Naive thymus-derived CD8-positive, alpha-beta T cell (primary cell): Measurements from ENCODE around the gene LRBA. TPM values are rescaled to one million over a fixed set of nuclear protein-coding genes. Genes with fewer than 3 reads are reported as not detected.
"Not testable (repeated sequence)": the region's sequence is repeated elsewhere in the genome, so short reads cannot be mapped to it uniquely, and the experiment has no call there.

ENCODE experiments used
- ATAC-seq, 2 donors: fragments of 150-1000 bp; cut with Tn5 transposase in 1 of 2; sonication (Bioruptor Pico), chemical (Tn5 transposase) in 1 of 2; 1 replicate in 1 of 2; 2 replicates in 1 of 2; pipeline ENCODE4 v1.10.0; 2021; ENCODE audit warnings: mild to moderate bottlenecking in 2 of 2, moderate library complexity in 2 of 2
- POLR2A ChIA-PET: fragments of 350-600 bp; sonication (Branson Sonifier 250); formaldehyde crosslinking; loops from one replicate; lab custom pipeline; 2021; ENCODE audit warnings: antibody characterized with exemption; lab: Charles Lee
- DNase-seq, 10 donors: peaks; one replicate each; pipeline versions ENCODE4 v3.0.0 to v3.0.0-alpha.2; 2020 to 2022
- H3K27ac Mint-ChIP-seq, 10 donors: one replicate each; pipeline ENCODE4 v1.8.0; 2020 to 2022; ENCODE audit warnings: mild to moderate bottlenecking in 10 of 10, mixed read lengths in 10 of 10, moderate library complexity in 4 of 10, inconsistent platforms in 1 of 10
- H3K27me3 Mint-ChIP-seq, 5 donors: one replicate each; pipeline ENCODE4 v1.8.0; 2021 to 2022; ENCODE audit warnings: mixed read lengths in 5 of 5
- H3K36me3 Mint-ChIP-seq, 3 donors: one replicate each; pipeline ENCODE4 v1.8.0; 2020 to 2022; ENCODE audit warnings: mixed read lengths in 3 of 3, mild to moderate bottlenecking in 2 of 3, inconsistent platforms in 1 of 3
- H3K4me1 Mint-ChIP-seq, 4 donors: one replicate each; pipeline ENCODE4 v1.8.0; 2021 to 2022; ENCODE audit warnings: mixed read lengths in 4 of 4
- H3K4me3 Mint-ChIP-seq, 10 donors: one replicate each; pipeline ENCODE4 v1.8.0; 2020 to 2022; ENCODE audit warnings: mild to moderate bottlenecking in 10 of 10, mixed read lengths in 10 of 10, moderate library complexity in 6 of 10, inconsistent platforms in 1 of 10
- H3K9me3 Mint-ChIP-seq, 9 donors: one replicate each; pipeline ENCODE4 v1.8.0; 2020 to 2022; ENCODE audit warnings: mixed read lengths in 9 of 9, mild to moderate bottlenecking in 3 of 9, inconsistent platforms in 1 of 9, moderate library complexity in 1 of 9
- polyA plus RNA-seq, 3 donors: library from polyadenylated mRNA; unstranded; fragments of 300-500 nt; fragmentation: Illumina TruSeq; gene quantifications; one replicate each; pipeline ENCODE4 v1.2.3, GENCODE V29; 2021
- total RNA-seq, 8 experiments: library from RNA in 2 of 8; stranded (reverse) in 2 of 8; gene quantifications; one replicate each; pipeline ENCODE4 v1.2.3 and lab custom pipeline; 2021 to 2026

The LRBA gene
- total and polyA plus RNA-seq, 5 experiments from 2014 or later, result 16.4 to 57.7 (median 18.4) TPM

DNA sequence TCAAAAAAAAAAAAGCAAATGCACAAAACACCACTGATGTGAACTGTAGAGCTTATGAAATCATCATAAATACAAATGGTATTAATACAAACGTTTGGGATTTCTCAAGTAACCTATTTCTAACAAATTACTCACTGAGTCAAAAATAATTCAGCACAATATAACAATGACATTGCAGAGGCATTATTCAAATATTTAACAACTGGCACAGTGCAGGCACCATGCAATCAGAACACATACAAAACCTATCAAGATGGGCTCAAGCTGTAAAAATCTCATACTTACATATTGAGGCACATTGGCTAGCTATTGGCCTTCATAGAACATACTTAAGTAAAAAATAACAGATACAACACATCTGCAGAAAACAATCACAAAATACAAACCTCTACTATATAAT lies 81.1 kb downstream of the LRBA start:
- POLR2A ChIA-PET, result no interaction called here
- DNase-seq (no peak), ATAC-seq (no peak)
- peaks cover 0 to 8% (median 3%) of the 10 kb centered on the region in 3 donors for H3K36me3 Mint-ChIP-seq
- peaks cover 6 to 26% (median 21%) of the 10 kb centered on the region in 4 donors for H3K4me1 Mint-ChIP-seq
- no peak overlapping the region for H3K4me3 Mint-ChIP-seq
- no peaks in the 10 kb centered on the region for H3K9me3 Mint-ChIP-seq
- no peak overlapping the region for H3K27ac Mint-ChIP-seq
- H3K27me3 Mint-ChIP-seq, result no peaks in the 10 kb centered on the region

DNA sequence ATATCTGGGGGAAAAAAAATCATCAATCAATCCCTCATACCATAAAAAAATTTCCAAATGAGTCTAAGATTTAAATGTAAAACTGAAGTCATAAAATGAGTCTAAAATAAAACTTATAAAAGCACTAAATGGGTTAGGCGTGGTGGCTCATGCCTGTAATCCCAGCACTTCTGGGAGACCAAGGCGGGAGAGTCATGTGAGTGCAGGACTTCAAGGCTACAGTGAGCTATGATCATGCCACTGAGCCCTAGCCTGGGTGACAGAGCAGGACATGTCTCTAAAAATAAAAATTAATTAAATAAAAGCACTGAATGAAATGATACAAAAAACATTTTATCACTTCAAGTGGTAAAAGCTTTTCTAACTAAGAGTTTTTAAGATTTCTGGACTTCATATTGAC lies 83.3 kb downstream of the LRBA start:
- ATAC-seq, result no peak
- Mint-ChIP-seq H3K4me1 (peaks cover 3 to 16% (median 8%) of the 10 kb centered on the region in 4 donors), H3K9me3 (no peaks in the 10 kb centered on the region), H3K27ac (peak overlapping the region in 1 of 10 donors; percentile 32), H3K36me3 (peaks cover 0 to 19% (median 19%) of the 10 kb centered on the region in 3 donors), H3K27me3 (no peaks in the 10 kb centered on the region), H3K4me3 (no peak overlapping the region)
- POLR2A ChIA-PET, result no interaction called here
- no peak for DNase-seq

DNA sequence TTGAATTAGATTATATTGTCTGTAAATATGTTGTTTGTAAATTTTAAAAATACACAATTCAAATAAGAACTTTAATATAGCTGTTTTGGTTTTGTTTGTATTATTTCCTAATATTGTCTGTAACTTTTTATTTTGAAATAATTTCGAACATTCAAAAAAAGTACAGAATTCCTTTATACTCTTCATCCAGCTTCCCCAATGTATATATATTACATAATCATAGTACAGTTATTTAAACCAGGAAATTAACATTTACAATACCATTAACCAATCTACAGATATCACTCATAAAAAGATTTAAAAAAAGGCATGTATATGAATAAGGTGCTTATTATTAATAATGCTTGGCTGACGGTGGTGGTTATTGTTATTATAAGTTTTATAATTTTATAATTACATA lies 84.1 kb downstream of the LRBA start:
- Mint-ChIP-seq H3K4me1 (peaks cover 0 to 11% (median 2%) of the 10 kb centered on the region in 4 donors), H3K36me3 (peaks cover 0 to 27% (median 25%) of the 10 kb centered on the region in 3 donors), H3K27me3 (no peaks in the 10 kb centered on the region), H3K4me3 (no peak overlapping the region), H3K27ac (no peak overlapping the region), H3K9me3 (no peaks in the 10 kb centered on the region)
- DNase-seq, result no peak
- no peak for ATAC-seq
- POLR2A ChIA-PET, result no interaction called here

DNA sequence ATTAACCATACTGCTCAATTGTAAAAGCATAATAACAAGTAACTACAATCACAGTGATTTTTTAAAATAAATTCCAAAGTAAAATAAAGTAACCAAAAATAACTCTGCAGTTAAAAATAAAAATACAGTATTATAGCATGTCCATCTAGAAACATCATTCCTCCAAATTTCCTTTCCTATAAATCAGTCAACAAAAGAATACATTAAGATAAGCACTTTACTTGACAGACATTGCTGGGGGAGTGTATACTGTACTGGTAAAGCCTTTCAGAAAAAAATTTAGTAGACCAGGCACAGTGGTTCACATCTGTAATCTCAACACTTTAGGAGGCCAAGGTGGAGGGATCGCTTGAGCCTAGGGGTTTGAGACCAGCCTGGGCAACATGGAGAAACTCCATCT lies 91.1 kb downstream of the LRBA start:
- Mint-ChIP-seq H3K27ac (peak overlapping the region in 1 of 10 donors; percentile 8), H3K4me1 (peaks cover 0 to 7% (median 2%) of the 10 kb centered on the region in 4 donors), H3K4me3 (no peak overlapping the region), H3K36me3 (peaks cover 0 to 73% (median 41%) of the 10 kb centered on the region in 3 donors), H3K9me3 (no peaks in the 10 kb centered on the region), H3K27me3 (no peaks in the 10 kb centered on the region)
- DNase-seq (no peak), ATAC-seq (no peak)
- POLR2A ChIA-PET, result no interaction called here

DNA sequence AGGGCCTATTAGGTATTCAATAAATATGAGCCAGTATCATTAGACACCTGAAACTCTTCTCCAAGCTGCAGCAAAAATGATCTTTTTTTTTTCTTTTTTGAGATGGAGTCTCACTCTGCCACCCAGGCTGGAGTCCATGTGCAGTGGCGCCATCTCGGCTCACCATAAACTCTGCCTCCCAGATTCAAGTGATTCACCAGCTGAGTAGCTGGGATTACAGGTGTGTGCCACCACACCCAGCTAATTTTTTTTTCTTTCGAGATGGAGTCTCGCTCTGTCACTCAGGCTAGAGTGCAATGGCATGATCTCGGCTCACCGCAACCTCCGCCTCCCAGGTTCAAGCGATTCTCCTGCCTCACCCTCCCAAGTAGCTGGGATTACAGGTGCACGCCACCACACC lies 93.6 kb downstream of the LRBA start:
- H3K27ac Mint-ChIP-seq, DNase-seq, H3K4me1 Mint-ChIP-seq, ATAC-seq, POLR2A ChIA-PET, H3K4me3 Mint-ChIP-seq, H3K27me3 Mint-ChIP-seq, H3K9me3 Mint-ChIP-seq: not testable (repeated sequence)
- H3K36me3 Mint-ChIP-seq, result peaks cover 0 to 77% (median 45%) of the 10 kb centered on the region in 3 donors

DNA sequence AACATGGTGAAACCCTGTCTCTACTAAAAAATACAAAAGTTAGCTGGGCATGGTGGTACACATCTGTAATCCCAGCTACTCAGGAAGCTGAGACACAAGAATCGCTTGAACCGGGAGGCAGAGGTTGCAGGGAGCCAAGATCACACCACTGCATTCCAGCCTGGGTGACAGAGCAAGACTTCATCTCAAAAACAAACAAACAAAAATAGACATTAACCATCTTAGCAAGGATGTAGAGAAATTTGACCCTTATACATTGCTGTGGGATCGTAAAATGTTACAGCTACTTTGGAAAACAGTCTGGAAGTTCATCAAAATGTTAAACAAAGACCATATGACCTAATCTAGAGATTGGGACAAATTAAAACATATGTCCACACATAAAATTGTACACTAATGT lies 96.5 kb downstream of the LRBA start:
- H3K9me3 Mint-ChIP-seq, DNase-seq, H3K27me3 Mint-ChIP-seq, H3K4me1 Mint-ChIP-seq, H3K4me3 Mint-ChIP-seq, POLR2A ChIA-PET, ATAC-seq, H3K27ac Mint-ChIP-seq: not testable (repeated sequence)
- peaks cover 5 to 86% (median 58%) of the 10 kb centered on the region in 3 donors for H3K36me3 Mint-ChIP-seq

DNA sequence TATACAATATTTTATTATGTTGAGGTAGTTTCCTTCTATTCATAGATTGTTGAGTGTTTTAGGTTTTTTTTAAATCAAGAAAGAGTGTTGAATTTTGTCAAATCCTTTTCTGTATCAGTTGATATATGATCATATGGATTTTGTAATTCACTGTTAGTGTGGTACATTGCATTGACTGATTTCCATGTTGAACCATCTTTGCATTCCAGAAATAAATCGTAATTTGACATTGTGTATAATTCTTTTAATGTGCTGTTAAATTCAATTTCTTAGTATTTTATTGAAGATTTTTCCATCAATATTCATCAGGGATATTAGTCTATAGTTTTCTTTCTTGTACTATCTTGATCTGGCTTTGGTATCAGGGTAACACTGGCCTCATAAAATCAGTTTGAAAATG lies 103.8 kb downstream of the LRBA start:
- DNase-seq, result no peak
- Mint-ChIP-seq H3K27me3 (no peaks in the 10 kb centered on the region), H3K4me3 (no peak overlapping the region), H3K4me1 (peaks cover 0 to 12% (median 5%) of the 10 kb centered on the region in 4 donors), H3K27ac (no peak overlapping the region), H3K36me3 (peaks cover 30 to 92% (median 76%) of the 10 kb centered on the region in 3 donors), H3K9me3 (peaks cover 0 to 22% (median 13%) of the 10 kb centered on the region in 9 donors)
- ATAC-seq, result no peak
- POLR2A ChIA-PET, result no interaction called here

DNA sequence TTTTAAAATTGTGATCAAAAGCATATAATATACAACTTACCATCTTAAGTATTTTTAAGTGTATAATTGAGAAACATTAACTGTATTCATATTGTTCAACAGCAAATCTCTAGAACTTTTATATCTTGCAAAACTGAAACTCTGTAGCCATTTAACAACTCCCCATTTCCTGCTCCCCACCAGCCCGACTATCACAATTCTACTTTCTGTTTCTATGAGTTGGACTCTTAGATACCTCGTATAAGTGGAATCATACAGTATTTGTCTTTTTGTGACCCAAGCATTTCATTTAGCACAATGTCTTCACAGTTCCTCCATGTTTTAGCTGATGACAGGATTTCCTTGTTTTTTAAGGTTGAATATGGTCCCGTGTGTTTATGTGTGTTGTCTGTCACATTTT lies 106.0 kb downstream of the LRBA start:
- H3K27me3 Mint-ChIP-seq, result no peaks in the 10 kb centered on the region
- POLR2A ChIA-PET, result no interaction called here
- peaks cover 0 to 12% (median 6%) of the 10 kb centered on the region in 4 donors for H3K4me1 Mint-ChIP-seq
- DNase-seq (no peak), ATAC-seq (no peak)
- peaks cover 0 to 22% (median 13%) of the 10 kb centered on the region in 9 donors for H3K9me3 Mint-ChIP-seq
- peak overlapping the region in 2 of 10 donors; percentile 4 to 18 for H3K4me3 Mint-ChIP-seq
- H3K36me3 Mint-ChIP-seq, result peaks cover 44 to 89% (median 66%) of the 10 kb centered on the region in 3 donors
- H3K27ac Mint-ChIP-seq, result peak overlapping the region in 1 of 10 donors; percentile 8

DNA sequence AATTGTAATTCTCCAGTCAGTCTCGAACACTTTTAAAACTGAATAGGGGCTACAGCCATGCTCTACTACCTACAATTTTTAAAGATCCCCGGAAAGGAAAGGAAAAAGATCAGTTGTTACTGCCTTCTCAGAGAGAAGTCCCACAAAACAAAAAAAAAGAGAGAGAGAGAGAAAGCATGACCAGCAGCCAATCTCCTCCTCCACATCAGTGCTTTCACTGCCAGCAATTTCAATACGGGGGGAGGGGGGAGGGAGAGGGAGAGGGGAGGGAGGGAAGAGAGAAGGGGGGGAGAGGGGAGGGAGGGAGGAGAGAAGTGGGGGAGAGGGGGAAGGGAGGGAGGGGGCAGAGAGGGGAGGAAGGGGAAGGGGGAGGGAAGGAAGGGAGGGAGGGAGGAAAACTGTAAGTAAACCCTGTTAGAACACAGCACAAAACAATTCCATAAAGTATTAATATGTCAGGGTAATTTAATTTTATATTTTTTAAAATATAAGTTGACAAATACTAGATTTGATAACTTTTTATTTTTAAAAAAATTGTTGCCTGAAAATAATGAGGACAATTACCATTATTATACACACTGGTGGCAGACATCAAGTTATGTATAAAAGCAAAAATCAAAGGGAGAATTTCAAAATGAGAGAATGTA lies 108.0 kb downstream of the LRBA start:
- Mint-ChIP-seq H3K36me3 (peaks cover 28 to 89% (median 64%) of the 10 kb centered on the region in 3 donors), H3K9me3 (peaks cover 0 to 12% (median 9%) of the 10 kb centered on the region in 9 donors), H3K4me1 (peaks cover 0 to 12% (median 6%) of the 10 kb centered on the region in 4 donors), H3K4me3 (no peak overlapping the region), H3K27ac (peak overlapping the region in 7 of 10 donors; percentile 21 to 69 (median 52)), H3K27me3 (no peaks in the 10 kb centered on the region)
- POLR2A ChIA-PET, result no interaction called here
- DNase-seq (no peak), ATAC-seq (no peak)

DNA sequence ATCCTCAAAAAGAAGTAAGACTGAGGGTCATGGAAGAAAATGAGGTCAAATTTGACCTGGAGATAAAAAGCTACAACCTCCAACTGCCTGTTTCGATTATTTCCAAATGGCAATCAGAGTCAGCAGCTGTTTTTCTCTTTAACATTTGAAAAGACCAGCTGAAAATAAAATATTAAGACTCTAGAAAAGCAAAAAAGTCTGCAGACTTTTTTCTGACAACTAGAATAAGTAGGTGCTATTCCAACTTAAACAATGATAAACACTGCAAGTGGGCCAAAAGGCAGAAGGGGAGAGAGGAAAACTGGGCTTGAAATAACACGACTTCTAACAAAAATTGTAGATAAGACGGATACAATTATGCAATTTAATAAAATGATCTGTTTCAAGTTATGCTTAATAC lies 110.4 kb downstream of the LRBA start:
- H3K27me3 Mint-ChIP-seq, result no peaks in the 10 kb centered on the region
- peaks cover 0 to 3% (median 0%) of the 10 kb centered on the region in 9 donors for H3K9me3 Mint-ChIP-seq
- ATAC-seq, result no peak
- peaks cover 21 to 88% (median 58%) of the 10 kb centered on the region in 3 donors for H3K36me3 Mint-ChIP-seq
- peaks cover 0 to 11% (median 7%) of the 10 kb centered on the region in 4 donors for H3K4me1 Mint-ChIP-seq
- no peak overlapping the region for H3K4me3 Mint-ChIP-seq
- no peak for DNase-seq
- POLR2A ChIA-PET, result no interaction called here
- H3K27ac Mint-ChIP-seq, result no peak overlapping the region

DNA sequence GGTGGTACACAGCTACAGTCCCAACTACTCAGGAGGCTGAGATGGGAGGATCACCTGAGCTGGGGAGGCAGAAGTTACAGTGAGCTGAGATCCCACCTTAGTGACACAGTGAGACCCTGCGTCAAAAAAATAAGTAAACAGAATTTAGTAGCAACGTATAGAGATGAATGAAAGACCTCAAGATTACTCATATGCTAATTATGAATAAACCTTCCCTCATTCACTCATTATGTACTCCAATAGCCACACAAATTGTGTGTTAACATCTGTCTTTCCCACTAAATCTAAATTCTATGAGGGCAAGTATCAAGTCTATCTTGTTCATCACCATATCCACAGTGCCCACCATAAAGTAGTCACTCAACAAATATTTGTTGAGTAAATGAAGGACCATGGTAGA lies 111.5 kb downstream of the LRBA start:
- no peaks in the 10 kb centered on the region for H3K27me3 Mint-ChIP-seq
- H3K4me1 Mint-ChIP-seq, result peaks cover 0 to 6% (median 5%) of the 10 kb centered on the region in 4 donors
- ATAC-seq (no peak), DNase-seq (no peak)
- H3K4me3 Mint-ChIP-seq, result no peak overlapping the region
- H3K27ac Mint-ChIP-seq, result no peak overlapping the region
- H3K36me3 Mint-ChIP-seq, result peaks cover 23 to 89% (median 62%) of the 10 kb centered on the region in 3 donors
- H3K9me3 Mint-ChIP-seq, result peaks cover 0 to 3% (median 0%) of the 10 kb centered on the region in 9 donors
- POLR2A ChIA-PET, result no interaction called here

DNA sequence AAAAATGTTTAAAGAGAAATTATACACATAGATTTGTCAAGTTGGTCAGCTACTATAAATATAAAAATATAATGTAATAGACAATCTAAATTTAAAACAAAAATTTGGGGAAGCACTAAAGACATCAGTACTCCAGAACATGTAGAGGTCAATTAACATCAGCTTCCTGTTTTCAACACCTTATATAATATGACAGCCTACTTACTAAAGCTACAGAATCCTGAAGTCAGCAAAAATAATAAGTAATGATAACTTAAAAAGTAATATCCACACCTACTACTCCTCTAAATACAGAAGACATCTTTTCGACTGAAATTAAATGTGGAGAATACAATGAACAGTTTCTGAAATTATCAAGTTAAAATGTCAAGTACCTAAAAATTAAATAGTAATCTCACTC lies 118.6 kb downstream of the LRBA start:
- DNase-seq (no peak), ATAC-seq (no peak)
- peaks cover 17 to 79% (median 62%) of the 10 kb centered on the region in 3 donors for H3K36me3 Mint-ChIP-seq
- no peak overlapping the region for H3K4me3 Mint-ChIP-seq
- POLR2A ChIA-PET, result no interaction called here
- no peaks in the 10 kb centered on the region for H3K27me3 Mint-ChIP-seq
- peaks cover 0 to 2% (median 0%) of the 10 kb centered on the region in 4 donors for H3K4me1 Mint-ChIP-seq
- no peaks in the 10 kb centered on the region for H3K9me3 Mint-ChIP-seq
- H3K27ac Mint-ChIP-seq, result peak overlapping the region in 1 of 10 donors; percentile 8

DNA sequence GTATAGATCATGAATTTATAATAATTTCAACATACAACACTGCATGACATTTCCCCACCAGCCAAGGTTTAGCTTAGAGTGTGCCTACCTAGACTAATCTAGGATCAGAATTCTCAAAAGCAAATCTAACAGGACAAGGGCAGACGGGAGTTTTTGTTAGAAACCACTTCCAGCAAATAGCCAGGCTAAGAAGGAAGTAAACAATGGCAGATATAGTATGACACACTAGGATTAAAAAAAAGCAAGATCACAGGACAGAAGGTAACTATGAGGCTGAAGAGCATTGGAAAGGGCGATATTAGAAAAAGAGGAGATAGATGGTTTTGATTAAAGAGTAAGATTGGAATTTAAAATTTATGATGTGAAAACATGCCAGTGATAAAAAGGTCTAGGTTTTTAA lies 124.8 kb downstream of the LRBA start:
- H3K27ac Mint-ChIP-seq, result peak overlapping the region in 5 of 10 donors; percentile 1 to 66 (median 3)
- H3K36me3 Mint-ChIP-seq, result peaks cover 0 to 59% (median 35%) of the 10 kb centered on the region in 3 donors
- POLR2A ChIA-PET, result no interaction called here
- no peaks in the 10 kb centered on the region for H3K9me3 Mint-ChIP-seq
- ATAC-seq (no peak), DNase-seq (no peak)
- no peaks in the 10 kb centered on the region for H3K27me3 Mint-ChIP-seq
- no peak overlapping the region for H3K4me3 Mint-ChIP-seq
- H3K4me1 Mint-ChIP-seq, result peaks cover 2 to 14% (median 6%) of the 10 kb centered on the region in 4 donors
